ENCODE measurements around the gene RUSC1.
"Not testable (repeated sequence)": the region's sequence is repeated elsewhere in the genome, so short reads cannot be mapped to it uniquely, and the experiment has no call there.

GRCh38 chr1:155291006-155291405 lies 29.7 kb upstream of the RUSC1 start:
- TF ChIP-seq ZNF274 (IDR thresholded peaks at IDR 0.05; ENCODE audit: low read depth, low read length); POLR2AphosphoS5 (IDR thresholded peaks at IDR 0.05; ENCODE audit: low read depth, low read length); EZH2phosphoT487 (IDR thresholded peaks at IDR 0.05; ENCODE audit: borderline replicate concordance); YY1 (IDR thresholded peaks at IDR 0.05; ENCODE audit: extremely low read depth, insufficient replicate concordance, low read depth, low read length); EZH2 (IDR thresholded peaks at IDR 0.05); CEBPB (IDR thresholded peaks at IDR 0.05; ENCODE audit: low read depth); JUND (IDR thresholded peaks at IDR 0.05); POLR2A (IDR thresholded peaks at IDR 0.05; ENCODE audit: borderline replicate concordance, extremely low read depth, insufficient read depth, insufficient read length); TCF7L2 (IDR thresholded peaks at IDR 0.05; ENCODE audit: borderline replicate concordance, extremely low read depth, insufficient read depth, insufficient read length); ZBTB33 (IDR thresholded peaks at IDR 0.05; ENCODE audit: extremely low read depth, insufficient replicate concordance, low read length); EGR1 (IDR thresholded peaks at IDR 0.05; ENCODE audit: low read depth); FOSL1 (IDR thresholded peaks at IDR 0.05; ENCODE audit: low read depth): not testable (repeated sequence)
- TF ChIP-seq, protein P1, sequence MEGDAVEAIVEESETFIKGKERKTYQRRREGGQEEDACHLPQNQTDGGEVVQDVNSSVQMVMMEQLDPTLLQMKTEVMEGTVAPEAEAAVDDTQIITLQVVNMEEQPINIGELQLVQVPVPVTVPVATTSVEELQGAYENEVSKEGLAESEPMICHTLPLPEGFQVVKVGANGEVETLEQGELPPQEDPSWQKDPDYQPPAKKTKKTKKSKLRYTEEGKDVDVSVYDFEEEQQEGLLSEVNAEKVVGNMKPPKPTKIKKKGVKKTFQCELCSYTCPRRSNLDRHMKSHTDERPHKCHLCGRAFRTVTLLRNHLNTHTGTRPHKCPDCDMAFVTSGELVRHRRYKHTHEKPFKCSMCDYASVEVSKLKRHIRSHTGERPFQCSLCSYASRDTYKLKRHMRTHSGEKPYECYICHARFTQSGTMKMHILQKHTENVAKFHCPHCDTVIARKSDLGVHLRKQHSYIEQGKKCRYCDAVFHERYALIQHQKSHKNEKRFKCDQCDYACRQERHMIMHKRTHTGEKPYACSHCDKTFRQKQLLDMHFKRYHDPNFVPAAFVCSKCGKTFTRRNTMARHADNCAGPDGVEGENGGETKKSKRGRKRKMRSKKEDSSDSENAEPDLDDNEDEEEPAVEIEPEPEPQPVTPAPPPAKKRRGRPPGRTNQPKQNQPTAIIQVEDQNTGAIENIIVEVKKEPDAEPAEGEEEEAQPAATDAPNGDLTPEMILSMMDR (IDR thresholded peaks at IDR 0.05 in 2 of 3, conservative IDR thresholded peaks at IDR 0.05 in 1 of 3; ENCODE audit: borderline replicate concordance in 1 of 3, insufficient read depth in 1 of 3, low read depth in 2 of 3, low read length in 2 of 3), result not testable (repeated sequence)

All from HCT116 (cell line).